ENCODE results near the gene AARS2. TPM values are rescaled to one million over a fixed set of nuclear protein-coding genes. Genes with fewer than 3 reads are reported as not detected.

The AARS2 gene
- total and polyA plus RNA-seq, 7 donors: 1.4 to 9.7 (median 6.7) TPM

DNA sequence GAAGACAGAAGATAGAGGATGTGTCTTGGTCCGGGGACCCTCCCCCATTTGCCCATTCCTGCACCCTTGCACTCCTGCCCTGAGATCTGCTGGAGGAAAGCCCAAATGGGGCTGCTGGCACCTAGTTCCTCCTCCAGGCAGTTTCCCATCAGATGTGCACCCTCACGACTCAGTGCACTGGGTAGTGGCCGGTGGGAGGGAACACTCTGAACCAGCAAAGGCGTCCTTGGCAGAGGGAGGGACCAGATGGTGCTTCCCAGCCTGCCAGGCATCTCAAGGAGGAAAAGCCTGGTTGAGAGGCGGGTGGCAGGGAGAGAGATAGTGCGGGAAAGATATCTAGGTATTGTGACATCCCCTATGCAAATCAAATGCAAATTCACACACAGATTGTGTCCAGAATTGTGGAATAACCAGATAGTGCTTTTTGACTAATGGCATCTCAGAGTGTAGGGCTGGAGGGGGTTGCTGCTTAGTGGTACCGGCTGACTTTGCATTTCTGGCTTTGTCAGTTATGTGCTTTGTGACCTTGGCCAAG is 23.4 kb downstream of the AARS2 start:
- no peak for TF ChIP-seq EP300 (IDR thresholded peaks at IDR 0.05)
- no peak for TF ChIP-seq POLR2AphosphoS5 (IDR thresholded peaks at IDR 0.05)
- TF ChIP-seq, protein P1, sequence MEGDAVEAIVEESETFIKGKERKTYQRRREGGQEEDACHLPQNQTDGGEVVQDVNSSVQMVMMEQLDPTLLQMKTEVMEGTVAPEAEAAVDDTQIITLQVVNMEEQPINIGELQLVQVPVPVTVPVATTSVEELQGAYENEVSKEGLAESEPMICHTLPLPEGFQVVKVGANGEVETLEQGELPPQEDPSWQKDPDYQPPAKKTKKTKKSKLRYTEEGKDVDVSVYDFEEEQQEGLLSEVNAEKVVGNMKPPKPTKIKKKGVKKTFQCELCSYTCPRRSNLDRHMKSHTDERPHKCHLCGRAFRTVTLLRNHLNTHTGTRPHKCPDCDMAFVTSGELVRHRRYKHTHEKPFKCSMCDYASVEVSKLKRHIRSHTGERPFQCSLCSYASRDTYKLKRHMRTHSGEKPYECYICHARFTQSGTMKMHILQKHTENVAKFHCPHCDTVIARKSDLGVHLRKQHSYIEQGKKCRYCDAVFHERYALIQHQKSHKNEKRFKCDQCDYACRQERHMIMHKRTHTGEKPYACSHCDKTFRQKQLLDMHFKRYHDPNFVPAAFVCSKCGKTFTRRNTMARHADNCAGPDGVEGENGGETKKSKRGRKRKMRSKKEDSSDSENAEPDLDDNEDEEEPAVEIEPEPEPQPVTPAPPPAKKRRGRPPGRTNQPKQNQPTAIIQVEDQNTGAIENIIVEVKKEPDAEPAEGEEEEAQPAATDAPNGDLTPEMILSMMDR (IDR thresholded peaks at IDR 0.05): no peak
- TF ChIP-seq POLR2A (IDR thresholded peaks at IDR 0.05): no peak
- Histone ChIP-seq H3K27ac (no peak overlapping the region), H3K27me3 (peaks cover 6 to 85% (median 53%) of the 10 kb centered on the region in 3 donors), H3K36me3 (no peaks in the 10 kb centered on the region), H3K4me3 (no peak overlapping the region), H3K9me3 (no peaks in the 10 kb centered on the region), H3K4me1 (no peaks in the 10 kb centered on the region)
- intact Hi-C loops (cut with DNase I): no loop called here
- 35 to 57% methylated on average over 7 of the region's 7 CpGs for WGBS, 2 donors
- DNase-seq: no peak

DNA sequence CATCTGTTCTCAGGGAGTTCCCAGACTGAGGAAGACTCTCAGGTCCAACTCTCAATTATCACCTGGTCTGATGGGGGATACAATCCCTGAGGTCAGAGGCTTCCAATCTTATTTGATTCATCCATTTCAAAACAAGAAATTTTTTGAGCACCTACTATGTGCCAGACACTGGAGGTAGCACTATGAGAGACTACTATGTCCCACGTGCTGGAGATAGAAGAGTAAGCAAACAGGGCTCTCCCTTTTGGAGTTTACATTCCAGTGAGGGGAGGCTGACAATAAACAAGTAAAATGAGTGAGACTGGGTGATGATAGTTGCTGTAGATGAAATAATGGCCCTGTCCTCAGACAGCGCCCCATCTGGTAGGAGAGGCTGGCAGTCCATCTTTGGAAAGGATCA is 26.4 kb downstream of the AARS2 start:
- Histone ChIP-seq H3K9me3 (no peaks in the 10 kb centered on the region), H3K27ac (no peak overlapping the region), H3K4me3 (no peak overlapping the region), H3K36me3 (no peaks in the 10 kb centered on the region), H3K4me1 (no peaks in the 10 kb centered on the region), H3K27me3 (peaks cover 2 to 56% (median 30%) of the 10 kb centered on the region in 3 donors)
- intact Hi-C loops (cut with DNase I): no loop called here
- TF ChIP-seq POLR2A (IDR thresholded peaks at IDR 0.05) (no peak), EP300 (IDR thresholded peaks at IDR 0.05) (no peak), POLR2AphosphoS5 (IDR thresholded peaks at IDR 0.05) (no peak)
- TF ChIP-seq, protein P1 (IDR thresholded peaks at IDR 0.05): no peak
- WGBS, 2 donors: 57 to 60% methylated on average over 2 of the region's 2 CpGs
- DNase-seq: no peak

DNA sequence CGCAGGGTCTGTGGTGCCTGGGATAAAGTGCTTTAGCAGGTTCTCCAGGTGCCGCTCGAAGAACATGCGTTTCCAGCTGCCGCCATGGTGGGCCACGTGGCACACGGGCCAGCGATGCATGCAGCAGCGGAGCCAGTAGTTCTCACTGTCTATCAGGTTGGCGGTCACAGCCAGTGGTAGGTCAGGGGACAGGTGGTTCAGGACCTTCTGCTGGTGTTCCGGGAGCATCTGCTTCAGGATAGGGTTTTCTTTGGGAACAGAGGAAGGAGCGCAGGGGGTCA is 26.9 kb downstream of the AARS2 start:
- H3K4me1 ChIP-seq: no peaks in the 10 kb centered on the region
- intact Hi-C loops (cut with DNase I): no loop called here
- H3K36me3 ChIP-seq: no peaks in the 10 kb centered on the region
- peaks cover 0 to 51% (median 25%) of the 10 kb centered on the region in 3 donors for H3K27me3 ChIP-seq
- WGBS, 2 donors: 91% methylated on average over 12 of the region's 12 CpGs
- H3K4me3 ChIP-seq: no peak overlapping the region
- DNase-seq: no peak
- H3K9me3 ChIP-seq: no peaks in the 10 kb centered on the region
- TF ChIP-seq EP300 (IDR thresholded peaks at IDR 0.05): no peak
- no peak for TF ChIP-seq POLR2AphosphoS5 (IDR thresholded peaks at IDR 0.05)
- no peak for TF ChIP-seq POLR2A (IDR thresholded peaks at IDR 0.05)
- TF ChIP-seq, protein P1 (IDR thresholded peaks at IDR 0.05): no peak
- no peak overlapping the region for H3K27ac ChIP-seq

DNA sequence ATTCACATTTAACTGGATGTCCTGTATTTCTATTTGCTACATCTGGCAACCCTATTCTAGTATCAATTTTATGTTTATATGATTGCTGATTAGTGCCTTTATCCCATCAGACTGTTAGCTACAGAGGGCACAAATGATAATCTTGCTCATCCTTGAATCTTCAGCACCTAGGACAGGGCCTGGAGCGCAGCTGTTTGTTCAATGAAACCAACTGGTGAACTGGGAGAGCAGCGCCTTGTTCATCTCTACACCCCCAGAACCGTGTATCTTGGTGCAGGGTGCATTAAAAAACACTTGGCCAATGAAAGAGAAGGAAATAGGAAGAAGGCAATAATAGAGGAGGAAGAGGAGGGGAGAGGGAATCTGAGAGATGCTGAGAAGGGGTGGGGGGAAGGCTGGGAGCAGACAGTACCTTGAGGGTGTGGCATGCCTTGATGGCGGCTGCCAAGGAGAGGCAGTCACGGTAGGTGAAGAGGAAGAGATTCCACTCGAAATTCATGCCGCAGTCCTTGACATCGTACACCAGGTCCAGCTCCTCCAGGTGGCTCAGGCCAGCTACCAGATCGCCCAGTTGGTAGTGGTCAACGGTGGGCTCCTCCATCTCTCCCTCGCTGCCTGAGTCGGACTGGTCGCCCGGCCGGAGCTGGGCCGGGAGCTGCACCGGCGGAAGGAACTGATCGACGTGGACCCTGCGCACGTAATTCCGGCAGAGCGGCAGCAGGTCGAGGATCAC is 27.4 kb downstream of the AARS2 start:
- TF ChIP-seq POLR2AphosphoS5 (IDR thresholded peaks at IDR 0.05) (no peak), POLR2A (IDR thresholded peaks at IDR 0.05) (no peak), EP300 (IDR thresholded peaks at IDR 0.05) (no peak)
- TF ChIP-seq, protein P1 (IDR thresholded peaks at IDR 0.05): no peak
- WGBS, 2 donors: 79 to 81% methylated on average over 25 of the region's 25 CpGs
- Histone ChIP-seq H3K4me1 (no peaks in the 10 kb centered on the region), H3K4me3 (no peak overlapping the region), H3K27me3 (peaks cover 0 to 46% (median 23%) of the 10 kb centered on the region in 3 donors), H3K27ac (no peak overlapping the region), H3K9me3 (no peaks in the 10 kb centered on the region), H3K36me3 (no peaks in the 10 kb centered on the region)
- intact Hi-C loops (cut with DNase I): no loop called here
- no peak for DNase-seq
